ENCODE measurements around the gene LBP. TPM values are rescaled to one million over a fixed set of nuclear protein-coding genes. Genes with fewer than 3 reads are reported as not detected.
A peak's percentile ranks its signal among the peaks of the same experiment; 100 is the strongest.

The LBP gene
- total and polyA plus RNA-seq, 2 donors from 2014 or later = 1.2 to 2.3 TPM

GRCh38 chr20:38353316-38353715 lies 7.0 kb downstream of the LBP start:
- peak in 2 of 5 donors; percentile 49 to 62 for DNase-seq
- no peak for TF ChIP-seq CTCF (IDR thresholded peaks at IDR 0.05; ENCODE audit: borderline replicate concordance, extremely low read depth, insufficient read depth)

GRCh38 chr20:38354227-38354626 lies 7.9 kb downstream of the LBP start:
- Histone ChIP-seq H3K4me3 (ENCODE audit: low read length in 3 of 3) (no peak overlapping the region), H3K4me1 (ENCODE audit: control insufficient read depth in 2 of 3, insufficient read depth in 2 of 3, low read depth in 1 of 3, low read length in 3 of 3) (peaks cover 2 to 13% (median 5%) of the 10 kb centered on the region in 3 donors), H3K36me3 (ENCODE audit: control insufficient read depth in 2 of 3, insufficient read depth in 3 of 3, low read length in 3 of 3) (no peaks in the 10 kb centered on the region), H3K9ac (ENCODE audit: low read length in 3 of 3) (no peak overlapping the region), H3K27me3 (ENCODE audit: control insufficient read depth, insufficient read depth, low read length) (no peaks in the 10 kb centered on the region), H3K9me3 (ENCODE audit: control insufficient read depth in 2 of 3, insufficient read depth in 1 of 3, low read length in 3 of 3) (no peaks in the 10 kb centered on the region), H3K27ac (ENCODE audit: low read depth in 2 of 2, low read length in 2 of 2) (peak overlapping the region; percentile 23 to 86)
- TF ChIP-seq CTCF (IDR thresholded peaks at IDR 0.05; ENCODE audit: borderline replicate concordance, extremely low read depth, insufficient read depth) = no peak
- DNase-seq = no peak
- no peak for FAIRE-seq
- intact Hi-C loops (cut with DNase I) = no loop called here

More at GRCh38 chr20:38353316-38353715, 7.0 kb downstream of the LBP start:
- no peak for FAIRE-seq
- intact Hi-C loops (cut with DNase I) = no loop called here
- Histone ChIP-seq H3K9ac (ENCODE audit: low read length in 3 of 3) (no peak overlapping the region), H3K4me3 (ENCODE audit: low read length in 3 of 3) (no peak overlapping the region), H3K27ac (ENCODE audit: low read depth in 2 of 2, low read length in 2 of 2) (no peak overlapping the region), H3K4me1 (ENCODE audit: control insufficient read depth in 2 of 3, insufficient read depth in 2 of 3, low read depth in 1 of 3, low read length in 3 of 3) (peaks cover 2 to 13% (median 5%) of the 10 kb centered on the region in 3 donors), H3K9me3 (ENCODE audit: control insufficient read depth in 2 of 3, insufficient read depth in 1 of 3, low read length in 3 of 3) (no peaks in the 10 kb centered on the region), H3K27me3 (ENCODE audit: control insufficient read depth, insufficient read depth, low read length) (no peaks in the 10 kb centered on the region), H3K36me3 (ENCODE audit: control insufficient read depth in 2 of 3, insufficient read depth in 3 of 3, low read length in 3 of 3) (no peaks in the 10 kb centered on the region)

GRCh38 chr20:38355161-38356012 lies 9.1 kb downstream of the LBP start:
- Histone ChIP-seq H3K27ac (ENCODE audit: low read depth in 2 of 2, low read length in 2 of 2) (peak overlapping the region; percentile 76 to 86), H3K27me3 (ENCODE audit: control insufficient read depth, insufficient read depth, low read length) (no peaks in the 10 kb centered on the region), H3K4me1 (ENCODE audit: control insufficient read depth in 2 of 3, insufficient read depth in 2 of 3, low read depth in 1 of 3, low read length in 3 of 3) (peaks cover 2 to 13% (median 5%) of the 10 kb centered on the region in 3 donors), H3K36me3 (ENCODE audit: control insufficient read depth in 2 of 3, insufficient read depth in 3 of 3, low read length in 3 of 3) (no peaks in the 10 kb centered on the region), H3K4me3 (ENCODE audit: low read length in 3 of 3) (no peak overlapping the region), H3K9ac (ENCODE audit: low read length in 3 of 3) (no peak overlapping the region), H3K9me3 (ENCODE audit: control insufficient read depth in 2 of 3, insufficient read depth in 1 of 3, low read length in 3 of 3) (no peaks in the 10 kb centered on the region)
- no peak for TF ChIP-seq CTCF (IDR thresholded peaks at IDR 0.05; ENCODE audit: borderline replicate concordance, extremely low read depth, insufficient read depth)
- DNase-seq = no peak
- FAIRE-seq = no peak
- intact Hi-C loops (cut with DNase I) = no loop called here

Measured in kidney (tissue), 14 donors.